ENCODE data around the gene PLAC8. TPM values are rescaled to one million over a fixed set of nuclear protein-coding genes. Genes with fewer than 3 reads are reported as not detected.
"Not testable (repeated sequence)": the region's sequence is repeated elsewhere in the genome, so short reads cannot be mapped to it uniquely, and the experiment has no call there.

The PLAC8 gene
- total RNA-seq, 1 donor from 2014 or later: 31.5 TPM

DNA sequence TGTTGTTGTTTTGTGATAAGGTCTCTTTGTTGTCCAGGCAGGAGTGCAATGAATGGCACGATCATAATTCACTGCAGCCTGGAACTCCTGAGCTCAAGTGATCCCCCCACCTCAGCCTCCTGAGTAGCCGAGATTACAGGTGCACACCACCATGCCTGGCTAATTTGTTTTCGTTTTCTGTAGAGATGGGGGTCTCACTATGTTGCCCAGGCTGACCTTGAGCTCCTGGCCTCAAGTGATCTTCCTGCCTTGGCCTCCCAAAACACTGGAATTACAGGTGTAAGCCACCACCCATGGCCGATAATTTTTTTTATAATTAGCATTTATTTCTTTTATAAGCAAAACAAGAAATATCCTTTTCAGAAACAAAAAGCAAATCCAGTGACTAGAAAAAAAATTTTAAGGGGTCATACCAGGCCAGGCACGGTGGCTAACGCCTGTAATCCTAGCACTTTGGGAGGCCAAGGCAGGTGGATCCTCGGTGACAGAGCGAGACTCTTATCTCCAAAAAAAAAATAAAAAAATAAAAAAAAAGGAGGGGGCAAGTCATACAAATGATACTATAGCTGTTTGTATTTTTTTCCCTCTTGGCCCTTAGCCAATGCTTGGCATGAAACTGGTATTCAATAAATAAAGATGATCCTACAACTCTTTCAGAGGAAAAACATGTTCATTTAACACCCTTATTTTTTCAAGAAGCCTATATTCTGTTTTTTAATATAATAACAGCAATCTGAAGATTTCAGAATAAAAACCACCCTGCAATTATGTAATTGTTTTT, 3.4 kb downstream of the PLAC8 start:
- Mint-ChIP-seq H3K9me3 (no peaks in the 10 kb centered on the region), H3K27me3 (ENCODE audit: low read depth) (peaks cover 2% of the 10 kb centered on the region), H3K4me3 (ENCODE audit: low read depth) (peak overlapping the region; percentile 84), H3K27ac (peak overlapping the region; percentile 91), H3K4me1 (ENCODE audit: low read depth) (peaks cover 50% of the 10 kb centered on the region), H3K36me3 (ENCODE audit: low read depth) (peaks cover 35% of the 10 kb centered on the region)
- intact Hi-C loops (cut with micrococcal nuclease): loop anchor here (1.0 to 10.0 kb wide), 11 partner anchors 16 to 744 kb away; partner anchors contain the start of genes COQ2, ENOPH1, HELQ and HNRNPDL
- DNase-seq (ENCODE audit: low spot score): no peak

GRCh38 chr4:83110223-83110945, 4.1 kb downstream of the PLAC8 start:
- Mint-ChIP-seq H3K4me3 (ENCODE audit: low read depth) (peak overlapping the region; percentile 84), H3K27me3 (ENCODE audit: low read depth) (peaks cover 2% of the 10 kb centered on the region), H3K9me3 (no peaks in the 10 kb centered on the region), H3K4me1 (ENCODE audit: low read depth) (peaks cover 48% of the 10 kb centered on the region), H3K36me3 (ENCODE audit: low read depth) (peaks cover 40% of the 10 kb centered on the region), H3K27ac (peak overlapping the region; percentile 91)
- peak; percentile 84 for DNase-seq (ENCODE audit: low spot score)
- intact Hi-C loops (cut with micrococcal nuclease): loop anchor here (1.0 to 10.0 kb wide), 11 partner anchors 16 to 743 kb away; partner anchors contain the start of genes COQ2, ENOPH1, HELQ and HNRNPDL

- Mint-ChIP-seq H3K27ac (peak overlapping the region; percentile 91), H3K4me1 (ENCODE audit: low read depth) (peaks cover 43% of the 10 kb centered on the region), H3K4me3 (ENCODE audit: low read depth) (peak overlapping the region; percentile 84), H3K36me3 (ENCODE audit: low read depth) (peaks cover 48% of the 10 kb centered on the region), H3K27me3 (ENCODE audit: low read depth) (peaks cover 2% of the 10 kb centered on the region), H3K9me3 (no peaks in the 10 kb centered on the region)
- intact Hi-C loops (cut with micrococcal nuclease): loop anchor here (1.0 to 10.0 kb wide), 11 partner anchors 17 to 742 kb away; partner anchors contain the start of genes COQ2, ENOPH1, HELQ and HNRNPDL
- peak; percentile 38 for DNase-seq (ENCODE audit: low spot score)
Measured at GRCh38 chr4:83109480-83110222, 4.9 kb downstream of the PLAC8 start.

- no peak for DNase-seq (ENCODE audit: low spot score)
- peak overlapping the region; percentile 84 for H3K4me3 Mint-ChIP-seq (ENCODE audit: low read depth)
- peaks cover 34% of the 10 kb centered on the region for H3K4me1 Mint-ChIP-seq (ENCODE audit: low read depth)
- H3K27ac Mint-ChIP-seq: peak overlapping the region; percentile 76
- H3K27me3 Mint-ChIP-seq (ENCODE audit: low read depth): peaks cover 2% of the 10 kb centered on the region
- intact Hi-C loops (cut with micrococcal nuclease): no loop called here
- H3K36me3 Mint-ChIP-seq (ENCODE audit: low read depth): peaks cover 57% of the 10 kb centered on the region
- no peaks in the 10 kb centered on the region for H3K9me3 Mint-ChIP-seq
Measured at GRCh38 chr4:83108101-83108861, 6.2 kb downstream of the PLAC8 start.

- no peaks in the 10 kb centered on the region for H3K9me3 Mint-ChIP-seq
- no peak for DNase-seq (ENCODE audit: low spot score)
- peaks cover 31% of the 10 kb centered on the region for H3K4me1 Mint-ChIP-seq (ENCODE audit: low read depth)
- intact Hi-C loops (cut with micrococcal nuclease): no loop called here
- no peak overlapping the region for H3K27ac Mint-ChIP-seq
- H3K27me3 Mint-ChIP-seq (ENCODE audit: low read depth): peaks cover 2% of the 10 kb centered on the region
- H3K4me3 Mint-ChIP-seq (ENCODE audit: low read depth): no peak overlapping the region
- peaks cover 60% of the 10 kb centered on the region for H3K36me3 Mint-ChIP-seq (ENCODE audit: low read depth)
Measured at GRCh38 chr4:83107631-83108030, 6.9 kb downstream of the PLAC8 start.

DNA sequence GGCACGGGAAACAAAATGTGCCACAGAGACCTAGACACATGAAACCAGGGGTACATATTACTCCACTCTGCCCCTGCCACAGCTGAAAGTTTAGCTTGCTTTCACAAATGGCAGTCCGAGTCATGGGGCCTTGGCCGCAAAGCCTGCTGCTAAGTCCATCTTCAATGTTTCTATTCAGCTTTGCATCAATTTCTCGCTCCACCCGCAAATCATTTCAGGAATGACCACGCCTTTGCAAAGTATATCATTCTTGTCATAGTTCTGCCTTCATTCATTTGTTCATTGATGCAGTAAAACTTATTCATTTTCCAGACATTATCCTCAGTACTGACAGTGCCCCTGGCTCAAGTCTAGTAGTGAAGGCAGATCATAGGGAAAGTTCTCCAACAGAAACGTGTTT, 9.5 kb downstream of the PLAC8 start:
- Mint-ChIP-seq H3K27me3 (ENCODE audit: low read depth) (peaks cover 2% of the 10 kb centered on the region), H3K27ac (no peak overlapping the region), H3K36me3 (ENCODE audit: low read depth) (peaks cover 71% of the 10 kb centered on the region), H3K4me3 (ENCODE audit: low read depth) (no peak overlapping the region), H3K9me3 (no peaks in the 10 kb centered on the region), H3K4me1 (ENCODE audit: low read depth) (peaks cover 22% of the 10 kb centered on the region)
- no peak for DNase-seq (ENCODE audit: low spot score)
- intact Hi-C loops (cut with micrococcal nuclease): no loop called here

GRCh38 chr4:83096397-83096796, 18.1 kb downstream of the PLAC8 start:
- no peaks in the 10 kb centered on the region for H3K9me3 Mint-ChIP-seq
- intact Hi-C loops (cut with micrococcal nuclease): no loop called here
- peaks cover 15% of the 10 kb centered on the region for H3K4me1 Mint-ChIP-seq (ENCODE audit: low read depth)
- H3K4me3 Mint-ChIP-seq (ENCODE audit: low read depth): no peak overlapping the region
- no peaks in the 10 kb centered on the region for H3K27me3 Mint-ChIP-seq (ENCODE audit: low read depth)
- DNase-seq (ENCODE audit: low spot score): no peak
- peaks cover 87% of the 10 kb centered on the region for H3K36me3 Mint-ChIP-seq (ENCODE audit: low read depth)
- H3K27ac Mint-ChIP-seq: no peak overlapping the region

- DNase-seq (ENCODE audit: low spot score): no peak
- Mint-ChIP-seq H3K4me1 (ENCODE audit: low read depth) (peaks cover 8% of the 10 kb centered on the region), H3K36me3 (ENCODE audit: low read depth) (peaks cover 82% of the 10 kb centered on the region), H3K4me3 (ENCODE audit: low read depth) (no peak overlapping the region), H3K27ac (no peak overlapping the region), H3K27me3 (ENCODE audit: low read depth) (no peaks in the 10 kb centered on the region), H3K9me3 (no peaks in the 10 kb centered on the region)
- intact Hi-C loops (cut with micrococcal nuclease): no loop called here
Measured at GRCh38 chr4:83093060-83093640, 21.4 kb downstream of the PLAC8 start.

- Mint-ChIP-seq H3K4me1 (ENCODE audit: low read depth) (peaks cover 10% of the 10 kb centered on the region), H3K36me3 (ENCODE audit: low read depth) (peaks cover 68% of the 10 kb centered on the region), H3K4me3 (ENCODE audit: low read depth) (no peak overlapping the region), H3K27me3 (ENCODE audit: low read depth) (no peaks in the 10 kb centered on the region), H3K27ac (no peak overlapping the region), H3K9me3 (no peaks in the 10 kb centered on the region)
- DNase-seq (ENCODE audit: low spot score): no peak
- intact Hi-C loops (cut with micrococcal nuclease): no loop called here
Measured at GRCh38 chr4:83089410-83090157, 24.9 kb downstream of the PLAC8 start.

DNA sequence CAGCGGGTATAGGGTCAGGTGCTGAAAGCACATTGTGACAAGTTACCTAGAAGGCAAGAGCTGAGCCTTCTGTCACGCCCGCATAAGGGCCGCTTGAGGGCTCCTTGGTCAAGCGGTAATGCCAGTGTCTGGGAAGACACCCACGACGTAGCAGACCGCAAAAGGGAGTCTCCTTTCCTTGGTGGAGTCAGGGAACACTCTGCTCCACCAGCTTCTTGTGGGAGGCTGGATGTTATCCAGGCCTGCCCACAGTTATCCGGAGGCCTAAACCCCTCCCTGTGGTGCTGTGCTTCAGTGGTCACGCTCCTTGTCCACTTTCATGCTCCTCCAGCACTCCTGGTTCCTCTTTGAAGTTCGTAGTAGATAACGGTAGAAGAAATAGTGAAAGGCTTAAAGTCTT, 29.6 kb downstream of the PLAC8 start:
- H3K27me3 Mint-ChIP-seq (ENCODE audit: low read depth); H3K27ac Mint-ChIP-seq; H3K4me3 Mint-ChIP-seq (ENCODE audit: low read depth); DNase-seq (ENCODE audit: low spot score); H3K9me3 Mint-ChIP-seq: not testable (repeated sequence)
- H3K36me3 Mint-ChIP-seq (ENCODE audit: low read depth): peaks cover 65% of the 10 kb centered on the region
- intact Hi-C loops (cut with micrococcal nuclease): loop anchor here (1.0 kb wide), 1 partner anchor 25 kb away; no protein-coding TSS in a partner anchor
- peaks cover 29% of the 10 kb centered on the region for H3K4me1 Mint-ChIP-seq (ENCODE audit: low read depth)

GRCh38 chr4:83083925-83084475, 30.5 kb downstream of the PLAC8 start:
- peaks cover 63% of the 10 kb centered on the region for H3K36me3 Mint-ChIP-seq (ENCODE audit: low read depth)
- H3K27me3 Mint-ChIP-seq (ENCODE audit: low read depth): no peaks in the 10 kb centered on the region
- H3K27ac Mint-ChIP-seq: no peak overlapping the region
- intact Hi-C loops (cut with micrococcal nuclease): loop anchor here (1.0 kb wide), 1 partner anchor 26 kb away; no protein-coding TSS in a partner anchor
- H3K4me3 Mint-ChIP-seq (ENCODE audit: low read depth): no peak overlapping the region
- H3K9me3 Mint-ChIP-seq: no peaks in the 10 kb centered on the region
- H3K4me1 Mint-ChIP-seq (ENCODE audit: low read depth): peaks cover 29% of the 10 kb centered on the region
- DNase-seq (ENCODE audit: low spot score): peak; percentile 68

All from activated T-helper 2 cell treated with anti-CD3 and anti-CD28 coated beads, Interferon-gamma antibody, Interleukin-2, Interleukin-4, amounts not matched to agents 10 μg/mL and 5 μg/mL and 100 μg/mL, durations not matched to agents 14 hours and 24 hours and 36 hours (primary cell).